Muscle layer of colon (tissue), 2 donors: ENCODE results near the gene ELAPOR1.

ENCODE experiments used
- H3K27ac ChIP-seq: one replicate; pipeline ENCODE4 v1.7.0; 2013; ENCODE audit warnings: low read depth, mild to moderate bottlenecking, low read length, moderate library complexity
- H3K27me3 ChIP-seq, 2 donors: one replicate each; pipeline ENCODE4 v1.7.0; 2013; ENCODE audit warnings: low read length in 2 of 2, mild to moderate bottlenecking in 2 of 2; ENCODE audit not compliant: insufficient read depth in 2 of 2, control insufficient read depth in 1 of 2
- H3K36me3 ChIP-seq: one replicate; pipeline ENCODE4 v1.7.0; 2013; ENCODE audit warnings: mild to moderate bottlenecking, low read length; ENCODE audit not compliant: insufficient read depth
- H3K4me1 ChIP-seq: one replicate; pipeline ENCODE4 v1.7.0; 2013; ENCODE audit warnings: mild to moderate bottlenecking, low read length; ENCODE audit not compliant: insufficient read depth
- H3K4me3 ChIP-seq, 2 donors: one replicate each; pipeline ENCODE4 v1.7.0; 2013; ENCODE audit warnings: low read length in 2 of 2, low read depth in 1 of 2, mild to moderate bottlenecking in 1 of 2, moderate library complexity in 1 of 2
- H3K9ac ChIP-seq: one replicate; pipeline ENCODE4 v1.7.0; 2013; ENCODE audit warnings: low read length
- H3K9me3 ChIP-seq: one replicate; pipeline ENCODE4 v1.7.0; 2013; ENCODE audit warnings: mild to moderate bottlenecking, low read length
- donor health status: abdominal sarcoma.
- donor health status: Adenocarcinoma of cecum.

Gene ELAPOR1

DNA sequence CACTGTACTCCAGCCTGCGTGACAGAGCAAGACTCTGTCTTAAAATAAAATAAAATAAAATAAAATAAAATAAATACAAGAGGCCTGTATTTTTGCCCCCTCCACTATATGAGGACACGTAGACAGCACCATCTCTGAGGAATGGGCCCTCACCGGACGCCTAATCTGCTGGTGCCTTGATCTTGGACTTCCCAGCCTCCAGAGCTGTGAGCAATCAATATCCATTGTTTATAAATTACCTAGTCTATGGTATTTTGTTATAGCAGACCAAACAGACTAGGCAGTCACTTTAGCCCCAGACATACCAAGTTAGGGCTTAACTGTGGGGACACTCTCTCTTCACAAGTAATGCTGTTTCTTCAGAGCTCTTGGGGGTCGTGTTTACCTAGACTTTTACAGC, 6.4 kb downstream of the ELAPOR1 start:
- no peaks in the 10 kb centered on the region for H3K4me1 ChIP-seq
- H3K36me3 ChIP-seq: no peaks in the 10 kb centered on the region
- no peak overlapping the region for H3K27ac ChIP-seq
- H3K4me3 ChIP-seq: no peak overlapping the region
- peaks cover 0 to 11% of the 10 kb centered on the region in 2 donors for H3K27me3 ChIP-seq
- H3K9me3 ChIP-seq: no peaks in the 10 kb centered on the region
- no peak overlapping the region for H3K9ac ChIP-seq

DNA sequence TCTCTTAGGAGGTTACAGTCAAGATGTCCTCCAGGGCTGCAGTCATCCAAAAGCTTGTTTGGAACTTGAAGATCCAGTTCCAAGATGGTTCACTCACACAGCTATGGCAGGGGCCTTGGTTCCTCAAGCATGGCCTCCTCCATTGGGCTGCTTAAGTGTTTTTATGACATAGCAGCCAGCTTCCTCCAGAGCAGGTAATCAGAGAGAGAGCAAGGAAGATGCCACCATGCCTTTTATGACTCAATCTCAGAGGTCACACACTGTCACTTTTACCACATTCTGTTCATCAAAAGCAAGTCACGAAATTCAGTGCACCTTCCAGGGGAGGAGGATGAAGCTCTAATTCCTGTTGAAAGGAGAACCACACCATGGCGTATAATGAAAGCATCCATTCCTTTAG, 17.1 kb downstream of the ELAPOR1 start:
- H3K9me3 ChIP-seq: no peaks in the 10 kb centered on the region
- H3K9ac ChIP-seq: no peak overlapping the region
- no peak overlapping the region for H3K4me3 ChIP-seq
- H3K4me1 ChIP-seq: no peaks in the 10 kb centered on the region
- no peak overlapping the region for H3K27ac ChIP-seq
- H3K36me3 ChIP-seq: no peaks in the 10 kb centered on the region
- no peaks in the 10 kb centered on the region for H3K27me3 ChIP-seq

DNA sequence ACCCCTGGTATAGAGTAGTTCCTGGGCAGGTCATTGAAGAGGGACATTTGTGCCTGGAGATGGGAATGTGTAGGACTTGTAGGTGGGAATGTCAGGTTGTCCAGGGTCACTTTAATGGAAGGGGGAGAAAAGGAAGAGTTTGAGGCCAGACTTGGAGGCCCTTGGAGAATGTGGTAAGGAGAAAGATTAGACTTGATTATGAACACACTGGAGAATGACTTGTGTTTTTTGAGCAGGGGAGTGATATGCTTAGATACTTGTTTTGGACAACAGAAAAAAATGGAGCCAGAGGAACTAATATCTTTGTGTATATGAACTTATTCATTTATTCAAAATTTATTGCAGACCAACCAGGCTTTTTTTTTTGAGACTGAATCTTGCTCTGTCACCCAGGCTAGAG, 17.9 kb downstream of the ELAPOR1 start:
- Histone ChIP-seq H3K27me3 (no peaks in the 10 kb centered on the region), H3K4me1 (no peaks in the 10 kb centered on the region), H3K9me3 (no peaks in the 10 kb centered on the region), H3K9ac (no peak overlapping the region), H3K36me3 (no peaks in the 10 kb centered on the region), H3K4me3 (no peak overlapping the region), H3K27ac (no peak overlapping the region)

DNA sequence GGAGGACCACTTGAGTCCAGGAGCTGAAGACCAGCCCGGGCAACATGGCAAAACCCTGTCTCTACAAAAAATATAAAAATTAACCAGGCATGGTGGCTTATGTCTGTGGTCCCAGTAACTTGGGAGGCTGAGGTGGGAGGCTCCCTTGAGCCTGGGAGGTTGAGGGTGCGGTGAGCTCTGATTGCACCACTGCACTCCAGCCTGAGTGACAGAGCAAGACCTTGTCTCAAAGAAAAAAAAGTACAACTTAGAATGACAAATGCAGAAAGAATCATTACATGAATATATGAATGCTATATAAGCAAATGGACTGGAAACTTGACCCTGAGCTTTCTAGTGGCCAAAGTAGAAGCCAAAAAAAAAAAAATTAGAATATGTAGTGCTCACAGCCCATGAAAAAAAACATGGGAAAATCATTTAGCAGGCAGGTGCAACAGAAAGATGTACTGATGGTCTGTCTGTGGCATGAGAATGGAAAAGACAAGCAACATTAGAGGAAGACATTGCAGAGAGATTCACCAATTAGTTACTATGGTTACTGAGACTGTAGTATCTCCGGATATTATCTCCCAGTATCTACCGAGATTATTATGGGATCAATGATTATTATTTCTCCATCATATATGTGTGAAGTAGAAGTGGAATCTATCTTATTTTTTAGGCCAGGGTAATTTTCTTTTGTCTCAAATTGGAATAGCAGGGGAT, 19.2 kb downstream of the ELAPOR1 start:
- Histone ChIP-seq H3K36me3 (no peaks in the 10 kb centered on the region), H3K9ac (no peak overlapping the region), H3K27me3 (no peaks in the 10 kb centered on the region), H3K4me3 (no peak overlapping the region), H3K9me3 (no peaks in the 10 kb centered on the region), H3K4me1 (no peaks in the 10 kb centered on the region), H3K27ac (no peak overlapping the region)

DNA sequence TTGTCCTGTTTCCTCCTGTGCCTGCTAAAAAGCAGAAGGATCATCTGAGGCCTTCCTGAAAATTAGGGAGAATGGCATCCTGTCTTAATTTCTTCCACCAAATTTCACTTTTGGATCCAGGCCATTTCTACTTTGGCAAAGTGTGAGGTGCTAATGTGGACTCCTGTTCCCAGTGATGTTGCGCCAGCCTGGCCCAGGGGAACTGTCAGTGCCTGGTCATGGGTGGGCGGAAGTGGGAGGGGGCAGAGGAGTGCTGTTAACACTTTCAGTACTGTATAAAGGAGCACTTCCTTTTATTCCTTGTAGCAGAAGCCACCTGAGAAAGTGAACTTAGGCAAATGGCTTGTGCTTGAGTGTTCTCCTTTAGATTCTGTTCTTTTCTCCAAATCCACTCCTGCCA, 19.9 kb downstream of the ELAPOR1 start:
- Histone ChIP-seq H3K4me1 (no peaks in the 10 kb centered on the region), H3K9ac (no peak overlapping the region), H3K36me3 (no peaks in the 10 kb centered on the region), H3K27me3 (no peaks in the 10 kb centered on the region), H3K4me3 (no peak overlapping the region), H3K27ac (no peak overlapping the region), H3K9me3 (no peaks in the 10 kb centered on the region)

DNA sequence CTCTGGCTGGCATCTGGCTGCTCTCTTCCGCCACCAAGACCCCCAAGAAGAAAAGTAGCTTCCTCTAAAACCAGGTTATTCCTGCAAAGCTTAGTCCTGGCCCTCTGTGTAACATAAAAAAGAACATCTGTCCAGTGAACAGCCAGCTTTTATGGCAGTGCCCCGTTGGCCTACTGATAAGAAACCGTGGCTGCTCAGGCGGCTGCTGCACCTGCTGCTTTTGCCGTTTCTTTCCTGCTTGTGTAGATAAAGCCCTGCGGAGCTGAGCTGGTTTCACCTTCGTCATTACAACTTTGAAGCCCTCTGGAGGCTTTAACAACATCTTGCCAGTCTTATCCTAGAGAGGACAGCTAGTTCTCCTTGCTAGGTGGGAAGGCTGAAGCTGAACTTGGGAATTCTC, 20.5 kb downstream of the ELAPOR1 start:
- H3K27me3 ChIP-seq: no peaks in the 10 kb centered on the region

DNA sequence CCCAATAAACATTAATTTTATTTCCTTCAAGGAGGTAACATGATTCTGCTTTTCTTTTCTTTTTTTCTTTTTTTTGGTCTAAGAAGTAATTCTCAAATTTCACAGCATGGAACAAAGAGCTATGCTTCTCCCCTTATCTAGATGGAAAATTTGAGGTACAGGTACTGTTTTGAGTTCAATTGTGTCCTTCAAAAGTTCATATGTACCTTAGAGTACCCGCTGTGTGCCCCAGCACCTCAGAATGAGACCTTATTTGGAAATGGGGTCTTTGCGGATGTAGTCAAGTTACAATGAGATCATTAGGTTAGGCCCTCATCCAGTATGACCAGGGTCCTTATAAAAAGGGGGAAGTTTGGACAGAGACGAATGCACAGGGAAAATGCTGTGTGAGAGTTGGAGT, 22.0 kb downstream of the ELAPOR1 start:
- Histone ChIP-seq H3K27ac (no peak overlapping the region), H3K4me1 (no peaks in the 10 kb centered on the region), H3K27me3 (no peaks in the 10 kb centered on the region), H3K4me3 (no peak overlapping the region), H3K9ac (no peak overlapping the region), H3K9me3 (no peaks in the 10 kb centered on the region), H3K36me3 (no peaks in the 10 kb centered on the region)

More for the DNA sequence above, 20.5 kb downstream of the ELAPOR1 start:
- Histone ChIP-seq H3K9ac (no peak overlapping the region), H3K27ac (no peak overlapping the region), H3K9me3 (no peaks in the 10 kb centered on the region), H3K36me3 (no peaks in the 10 kb centered on the region), H3K4me3 (no peak overlapping the region), H3K4me1 (no peaks in the 10 kb centered on the region)

DNA sequence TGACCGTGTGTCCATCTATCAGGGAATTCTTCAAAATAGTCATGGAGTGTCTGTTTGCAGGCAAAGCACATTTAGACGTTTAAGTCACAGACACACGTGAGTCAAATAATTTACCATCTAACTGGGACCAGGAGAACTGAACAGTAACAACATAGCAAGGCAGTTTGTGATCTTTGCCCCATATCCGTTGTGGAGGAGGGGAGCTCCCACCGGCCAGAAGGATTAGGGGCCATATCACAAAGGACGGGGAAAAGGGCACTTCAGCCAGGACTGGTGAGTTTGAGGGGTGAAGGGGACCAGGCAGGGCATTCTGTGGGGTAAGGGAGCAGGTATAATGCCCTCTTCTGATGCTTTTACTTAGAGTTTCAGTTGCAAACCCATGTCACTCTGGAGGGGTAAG, 22.9 kb downstream of the ELAPOR1 start:
- Histone ChIP-seq H3K36me3 (no peaks in the 10 kb centered on the region), H3K27me3 (no peaks in the 10 kb centered on the region), H3K9me3 (no peaks in the 10 kb centered on the region), H3K4me1 (no peaks in the 10 kb centered on the region), H3K4me3 (no peak overlapping the region), H3K27ac (no peak overlapping the region), H3K9ac (no peak overlapping the region)

DNA sequence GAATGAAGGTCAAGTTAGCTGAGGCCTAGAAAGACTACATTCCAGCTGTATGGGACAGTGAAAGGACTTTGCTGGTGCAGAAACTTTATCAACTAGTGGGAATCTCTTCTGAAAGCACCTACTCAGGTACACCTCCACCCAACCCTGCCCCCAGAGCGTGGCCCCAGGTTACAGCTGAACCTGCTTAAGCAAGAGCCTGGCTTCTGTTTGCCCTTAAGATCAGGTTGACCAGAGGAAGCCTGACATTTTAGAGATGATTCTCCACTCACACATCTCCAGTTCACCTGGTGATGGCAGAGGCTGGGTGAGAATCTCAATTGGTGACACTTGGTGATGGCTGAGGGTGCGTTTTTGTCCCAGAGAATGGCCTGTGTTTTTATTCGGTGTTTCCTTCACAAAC, 24.0 kb downstream of the ELAPOR1 start:
- Histone ChIP-seq H3K9ac (no peak overlapping the region), H3K36me3 (no peaks in the 10 kb centered on the region), H3K4me3 (no peak overlapping the region), H3K27me3 (no peaks in the 10 kb centered on the region), H3K27ac (no peak overlapping the region), H3K4me1 (no peaks in the 10 kb centered on the region), H3K9me3 (no peaks in the 10 kb centered on the region)

DNA sequence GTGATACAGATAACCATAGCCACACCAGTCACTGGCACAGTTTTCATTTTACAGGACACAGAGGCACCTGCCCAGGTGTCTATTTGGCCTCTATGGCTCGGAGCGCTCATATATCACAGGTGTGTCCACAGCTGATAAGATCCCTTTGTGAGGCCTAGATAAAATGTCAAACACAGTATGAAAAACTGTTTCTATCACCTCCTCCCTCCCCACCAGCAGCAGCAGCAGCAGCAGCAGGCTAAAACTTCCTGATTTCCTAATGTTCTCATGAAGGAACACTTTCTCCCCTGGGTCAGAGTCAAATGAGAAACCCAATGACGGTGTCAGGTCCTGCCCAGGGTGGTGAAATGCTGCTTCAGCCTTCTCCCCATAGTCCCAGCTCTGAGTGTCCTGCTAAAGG, 24.4 kb downstream of the ELAPOR1 start:
- no peaks in the 10 kb centered on the region for H3K9me3 ChIP-seq
- H3K27me3 ChIP-seq: no peaks in the 10 kb centered on the region
- H3K9ac ChIP-seq: no peak overlapping the region
- H3K36me3 ChIP-seq: no peaks in the 10 kb centered on the region
- no peaks in the 10 kb centered on the region for H3K4me1 ChIP-seq
- no peak overlapping the region for H3K4me3 ChIP-seq
- H3K27ac ChIP-seq: no peak overlapping the region

DNA sequence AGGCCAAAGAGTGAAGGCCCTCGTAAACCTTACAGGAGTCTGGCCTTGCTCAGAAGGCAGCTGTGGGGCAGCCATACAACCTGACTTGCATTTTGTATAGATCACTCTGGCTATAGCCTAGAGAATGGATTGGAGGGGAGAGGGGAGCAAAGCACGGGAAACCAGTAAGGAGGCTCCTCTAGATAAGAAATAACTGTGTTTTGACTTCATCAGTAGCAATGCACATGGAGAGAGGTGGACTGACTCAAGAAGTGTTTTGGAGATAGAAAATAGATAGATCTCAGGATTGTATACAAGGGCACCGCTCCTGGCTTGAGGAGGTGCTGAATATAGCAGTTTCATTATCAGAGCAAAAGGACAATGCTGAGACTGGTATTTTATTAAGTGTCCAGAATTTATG, 26.5 kb downstream of the ELAPOR1 start:
- H3K4me3 ChIP-seq: no peak overlapping the region
- no peak overlapping the region for H3K9ac ChIP-seq
- H3K9me3 ChIP-seq: no peaks in the 10 kb centered on the region
- H3K27ac ChIP-seq: no peak overlapping the region
- no peaks in the 10 kb centered on the region for H3K36me3 ChIP-seq
- H3K27me3 ChIP-seq: no peaks in the 10 kb centered on the region
- no peaks in the 10 kb centered on the region for H3K4me1 ChIP-seq

DNA sequence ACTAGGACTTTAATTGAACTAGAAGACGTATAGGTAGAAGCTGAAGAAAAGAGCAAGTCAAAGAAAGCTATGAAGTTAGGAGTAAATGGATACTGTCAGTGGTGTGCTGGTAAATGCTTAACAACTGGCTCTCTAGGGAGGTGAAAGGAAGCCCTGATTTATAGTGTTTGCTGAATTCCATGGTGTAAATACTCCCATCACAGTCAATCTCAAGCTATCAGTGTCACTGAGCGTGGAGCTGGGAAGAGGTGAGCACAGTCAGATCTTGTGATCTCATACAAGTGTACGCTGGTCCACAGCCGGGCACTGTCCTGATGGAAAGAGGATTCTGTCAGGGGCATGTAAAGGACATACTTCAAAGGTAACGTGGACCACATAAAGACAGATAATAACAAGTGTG, 28.3 kb downstream of the ELAPOR1 start:
- no peak overlapping the region for H3K27ac ChIP-seq
- H3K4me3 ChIP-seq: no peak overlapping the region
- no peaks in the 10 kb centered on the region for H3K9me3 ChIP-seq
- no peak overlapping the region for H3K9ac ChIP-seq
- no peaks in the 10 kb centered on the region for H3K4me1 ChIP-seq
- no peaks in the 10 kb centered on the region for H3K27me3 ChIP-seq
- no peaks in the 10 kb centered on the region for H3K36me3 ChIP-seq
